DOHH2 (cell line): ENCODE measurements around the gene TGM1.

Source experiments
- H3F3A ChIP-seq: fragments of 200-600 bp; sonication (generic), shearing (Covaris generic); 2 replicates; pipeline ENCODE4 v1.6.0; 2016; ENCODE audit warnings: antibody characterized with exemption, mild to moderate bottlenecking; ENCODE audit not compliant: control insufficient read depth, insufficient read depth
- H3K27ac ChIP-seq: fragments of 200-600 bp; sonication (generic); 2 replicates; pipeline ENCODE4 v1.5.1; 2014; ENCODE audit warnings: low read depth, mild to moderate bottlenecking, low read length, moderate library complexity
- H3K27me3 ChIP-seq: fragments of 200-600 bp; sonication (generic); 2 replicates; pipeline ENCODE4 v1.6.1; 2014; ENCODE audit warnings: mild to moderate bottlenecking, low read length, mixed read lengths; ENCODE audit not compliant: control insufficient read depth
- H3K36me3 ChIP-seq: fragments of 200-600 bp; sonication (generic); 2 replicates; pipeline ENCODE4 v1.6.1; 2014; ENCODE audit warnings: mild to moderate bottlenecking, low read length, moderate library complexity, mixed read lengths; ENCODE audit not compliant: control insufficient read depth
- H3K4me1 ChIP-seq: fragments of 200-600 bp; sonication (generic); 2 replicates; pipeline ENCODE4 v1.6.1; 2014; ENCODE audit warnings: mild to moderate bottlenecking, low read length, mixed read lengths; ENCODE audit not compliant: control insufficient read depth
- H3K4me2 ChIP-seq: fragments of 200-600 bp; sonication (generic); 2 replicates; pipeline ENCODE4 v1.6.0; 2014; ENCODE audit warnings: mild to moderate bottlenecking, low read length, moderate library complexity
- H3K4me3 ChIP-seq: fragments of 200-600 bp; sonication (generic); 2 replicates; pipeline ENCODE4 v1.5.1; 2014; ENCODE audit warnings: mild to moderate bottlenecking, low read length, mixed read lengths
- H3K79me2 ChIP-seq: fragments of 200-600 bp; sonication (generic); 2 replicates; pipeline ENCODE4 v1.6.1; 2014; ENCODE audit warnings: mild to moderate bottlenecking, low read length, mixed read lengths; ENCODE audit not compliant: control insufficient read depth
- H3K9me2 ChIP-seq: fragments of 200-600 bp; sonication (generic); replicated peaks from 2 replicates; pipeline ENCODE4 v1.6.1; 2014; ENCODE audit warnings: mild to moderate bottlenecking, low read length, mixed read lengths; ENCODE audit not compliant: control insufficient read depth
- H3K9me3 ChIP-seq: fragments of 200-600 bp; sonication (generic); 2 replicates; pipeline ENCODE4 v1.6.1; 2014; ENCODE audit warnings: antibody characterized with exemption, low read length, mixed read lengths; ENCODE audit not compliant: control insufficient read depth, insufficient read depth
- H4K20me1 ChIP-seq: fragments of 200-600 bp; sonication (generic); 2 replicates; pipeline ENCODE4 v1.6.0; 2014; ENCODE audit warnings: low read depth, mild to moderate bottlenecking, antibody characterized with exemption, low read length, moderate library complexity; ENCODE audit not compliant: control insufficient read depth, insufficient read depth
- EZH2phosphoT487 ChIP-seq: fragments of 200-600 bp; sonication (generic); IDR thresholded peaks from 2 replicates; pipeline ENCODE4 v1.6.1; 2017; ENCODE audit warnings: borderline replicate concordance, mild to moderate bottlenecking, antibody characterized with exemption, low read length, moderate library complexity, mixed read lengths
- TF ChIP-seq, protein P1 (sequence below): fragments of 200-600 bp; sonication (generic); IDR thresholded peaks from one replicate; pipeline ENCODE4 v1.5.1; 2014; ENCODE audit warnings: antibody characterized with exemption, mild to moderate bottlenecking, low read depth, low read length; ENCODE audit not compliant: poor library complexity, severe bottlenecking

Gene TGM1

DNA sequence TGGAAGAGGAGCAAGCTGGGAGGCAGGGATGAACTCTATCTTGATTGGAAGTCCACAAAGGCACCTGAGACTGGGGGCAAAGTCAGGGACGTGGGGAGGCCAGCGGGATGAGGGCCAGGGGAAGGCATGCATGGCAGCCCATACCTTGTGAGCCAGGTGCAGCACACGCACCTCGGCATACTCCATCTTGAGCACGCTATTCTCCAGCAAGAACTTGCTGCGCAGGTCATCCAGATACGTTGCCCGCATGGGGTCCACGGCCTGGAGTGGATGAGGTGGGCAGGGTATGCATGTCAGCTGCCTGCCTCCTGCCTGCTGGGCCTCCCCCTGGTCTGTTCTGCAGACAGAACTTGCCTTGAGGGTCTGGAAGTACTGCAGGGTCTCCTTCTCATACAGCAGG, 4.5 kb upstream of the TGM1 start:
- TF ChIP-seq, protein P1, sequence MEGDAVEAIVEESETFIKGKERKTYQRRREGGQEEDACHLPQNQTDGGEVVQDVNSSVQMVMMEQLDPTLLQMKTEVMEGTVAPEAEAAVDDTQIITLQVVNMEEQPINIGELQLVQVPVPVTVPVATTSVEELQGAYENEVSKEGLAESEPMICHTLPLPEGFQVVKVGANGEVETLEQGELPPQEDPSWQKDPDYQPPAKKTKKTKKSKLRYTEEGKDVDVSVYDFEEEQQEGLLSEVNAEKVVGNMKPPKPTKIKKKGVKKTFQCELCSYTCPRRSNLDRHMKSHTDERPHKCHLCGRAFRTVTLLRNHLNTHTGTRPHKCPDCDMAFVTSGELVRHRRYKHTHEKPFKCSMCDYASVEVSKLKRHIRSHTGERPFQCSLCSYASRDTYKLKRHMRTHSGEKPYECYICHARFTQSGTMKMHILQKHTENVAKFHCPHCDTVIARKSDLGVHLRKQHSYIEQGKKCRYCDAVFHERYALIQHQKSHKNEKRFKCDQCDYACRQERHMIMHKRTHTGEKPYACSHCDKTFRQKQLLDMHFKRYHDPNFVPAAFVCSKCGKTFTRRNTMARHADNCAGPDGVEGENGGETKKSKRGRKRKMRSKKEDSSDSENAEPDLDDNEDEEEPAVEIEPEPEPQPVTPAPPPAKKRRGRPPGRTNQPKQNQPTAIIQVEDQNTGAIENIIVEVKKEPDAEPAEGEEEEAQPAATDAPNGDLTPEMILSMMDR: no peak
- TF ChIP-seq EZH2phosphoT487: no peak

DNA sequence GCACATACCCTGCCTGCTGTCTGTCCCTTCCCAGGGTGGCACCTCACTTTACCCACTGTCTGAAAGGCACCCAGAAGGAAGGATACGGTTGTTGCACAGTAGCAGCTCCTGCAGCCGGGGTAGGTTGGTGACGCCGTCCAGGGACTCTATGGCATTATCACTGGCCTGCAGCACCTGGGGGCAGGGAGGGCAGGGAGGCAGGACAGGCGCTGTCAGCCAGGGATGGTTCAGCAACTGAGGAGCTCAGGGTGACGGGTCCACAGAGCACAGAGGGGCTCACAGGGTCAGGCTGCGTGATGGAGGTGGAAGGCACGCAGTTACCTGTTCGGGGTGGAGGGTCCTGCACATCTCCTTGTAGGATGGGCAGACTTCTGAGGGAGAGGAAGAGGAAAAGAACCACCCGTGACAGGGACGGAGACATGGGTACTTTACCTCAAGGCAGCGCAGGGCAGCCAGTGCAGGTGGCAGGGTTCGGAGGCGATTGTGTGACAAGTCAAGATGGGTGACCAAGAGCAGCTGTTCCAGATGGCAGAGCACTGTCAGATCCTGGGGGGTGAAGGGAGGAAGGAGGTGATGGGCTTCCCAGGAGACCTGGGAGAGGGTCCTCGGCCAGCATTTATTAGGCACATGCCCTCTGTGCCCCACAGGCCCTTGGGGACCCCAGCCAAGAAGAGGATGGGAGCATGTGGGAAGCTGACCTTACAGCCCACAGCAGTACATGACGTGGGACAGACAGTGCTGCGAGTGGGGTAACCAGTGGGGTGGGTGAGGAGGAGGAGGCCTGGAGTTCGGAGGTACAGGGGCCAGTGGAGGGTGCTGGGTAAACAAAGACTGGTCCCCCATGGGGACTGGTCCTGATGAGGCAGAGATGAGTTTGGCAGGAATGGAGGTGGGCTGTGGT, 3.6 kb upstream of the TGM1 start:
- no peaks in the 10 kb centered on the region for H3K9me3 ChIP-seq
- no peaks in the 10 kb centered on the region for H3K79me2 ChIP-seq
- no peaks in the 10 kb centered on the region for H3F3A ChIP-seq
- no peak overlapping the region for H3K27ac ChIP-seq
- H3K36me3 ChIP-seq: no peaks in the 10 kb centered on the region
- TF ChIP-seq, protein P1: no peak
- no peak for TF ChIP-seq EZH2phosphoT487
- no peaks in the 10 kb centered on the region for H3K27me3 ChIP-seq
- no peak overlapping the region for H3K4me2 ChIP-seq
- no peak overlapping the region for H3K4me3 ChIP-seq
- no peaks in the 10 kb centered on the region for H3K9me2 ChIP-seq
- no peaks in the 10 kb centered on the region for H4K20me1 ChIP-seq
- H3K4me1 ChIP-seq: peaks cover 8% of the 10 kb centered on the region

More for the DNA sequence above, 4.5 kb upstream of the TGM1 start:
- Histone ChIP-seq H3K9me2 (no peaks in the 10 kb centered on the region), H4K20me1 (no peaks in the 10 kb centered on the region), H3K27me3 (no peaks in the 10 kb centered on the region), H3K27ac (no peak overlapping the region), H3K36me3 (no peaks in the 10 kb centered on the region), H3F3A (peaks cover 2% of the 10 kb centered on the region; the same call in 1 of the 2 replicates), H3K4me1 (peaks cover 17% of the 10 kb centered on the region), H3K4me3 (no peak overlapping the region), H3K9me3 (no peaks in the 10 kb centered on the region), H3K4me2 (no peak overlapping the region), H3K79me2 (peaks cover 4% of the 10 kb centered on the region)

DNA sequence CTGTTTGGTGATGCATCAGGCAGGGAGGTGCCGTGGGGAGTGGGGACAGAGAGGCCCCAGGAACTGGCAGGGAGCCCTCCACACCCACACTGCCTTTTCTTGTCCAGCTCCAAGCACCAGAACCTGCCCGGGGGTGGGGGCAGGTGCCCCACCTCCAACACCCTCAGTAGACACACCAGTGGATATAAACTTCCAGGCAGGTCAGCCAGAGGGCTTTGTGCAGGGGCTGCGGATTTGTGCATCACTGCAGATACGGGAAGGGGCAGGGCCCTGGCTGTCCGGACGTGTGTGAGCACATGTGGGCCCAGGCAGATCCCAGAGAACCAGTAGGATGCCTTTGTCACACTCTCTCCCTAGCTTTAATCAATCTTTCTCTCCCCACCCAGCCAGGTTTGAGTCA, 1.3 kb upstream of the TGM1 start:
- H3K4me2 ChIP-seq: no peak overlapping the region
- no peak for TF ChIP-seq EZH2phosphoT487
- TF ChIP-seq, protein P1: no peak
- H3K9me3 ChIP-seq: no peaks in the 10 kb centered on the region
- no peaks in the 10 kb centered on the region for H4K20me1 ChIP-seq
- no peak overlapping the region for H3K4me3 ChIP-seq
- H3K27me3 ChIP-seq: no peaks in the 10 kb centered on the region
- no peak overlapping the region for H3K27ac ChIP-seq
- no peaks in the 10 kb centered on the region for H3K36me3 ChIP-seq
- H3K4me1 ChIP-seq: no peaks in the 10 kb centered on the region
- H3K9me2 ChIP-seq: no peaks in the 10 kb centered on the region
- no peaks in the 10 kb centered on the region for H3F3A ChIP-seq
- H3K79me2 ChIP-seq: no peaks in the 10 kb centered on the region
